Colonic mucosa (tissue), 4 donors: ENCODE measurements around the gene TOE1. TPM values are rescaled to one million over a fixed set of nuclear protein-coding genes. Genes with fewer than 3 reads are reported as not detected.

Experiments
- DNase-seq: peaks from one replicate; pipeline ENCODE4 v3.0.0-alpha.2; 2020
- H3K27ac ChIP-seq: fragments of 200-600 bp; one replicate; pipeline ENCODE4 v1.8.0; 2021
- H3K27me3 ChIP-seq: fragments of 200-600 bp; one replicate; pipeline ENCODE4 v1.8.0; 2021
- H3K36me3 ChIP-seq: fragments of 200-600 bp; one replicate; pipeline ENCODE4 v1.8.0; 2021
- H3K4me1 ChIP-seq: fragments of 200-600 bp; one replicate; pipeline ENCODE4 v1.8.0; 2021; ENCODE audit warnings: mild to moderate bottlenecking
- H3K4me3 ChIP-seq: fragments of 200-600 bp; one replicate; pipeline ENCODE4 v1.8.0; 2021
- H3K9ac ChIP-seq, 2 donors: one replicate each; pipeline ENCODE4 v1.7.0; 2013; ENCODE audit warnings: control low read depth in 2 of 2, low read depth in 2 of 2, low read length in 2 of 2
- H3K9me3 ChIP-seq: fragments of 200-600 bp; one replicate; pipeline ENCODE4 v1.8.0; 2021
- CTCF ChIP-seq: fragments of 200-600 bp; IDR thresholded peaks from one replicate; pipeline ENCODE4 v1.8.0; 2022; ENCODE audit warnings: antibody characterized with exemption, mild to moderate bottlenecking
- intact Hi-C: fragments of 100-400 bp; cut with DNase I; formaldehyde crosslinking; loops from one replicate; pipeline ENCODE4 v1.14.1; 2022
- total RNA-seq, 2 donors: library from RNA; stranded (reverse); fragmentation: NEBNext Ultra II Directional in 1 of 2; extraction: Animal tissue kit (Norgen Biotek cat#: 25700) in 1 of 2; gene quantifications; one replicate each; pipeline ENCODE4 v1.2.1, GENCODE V29; 2021
- donor health status: healthy.
- donor health status: DM: no; HTN: no; CAD: no.
- donor health status: DM: no; HTN: no; CAD: no.

TOE1 gene
- total RNA-seq, 2 donors from 2014 or later: 10.1 to 20.5 TPM

GRCh38 chr1:45348609-45348965 lies 8.6 kb downstream of the TOE1 start:
- DNase-seq: no peak
- intact Hi-C loops: loop anchor here (10.0 kb wide), 1 partner anchor 216 kb away; no protein-coding TSS in a partner anchor
- no peaks in the 10 kb centered on the region for H3K9me3 ChIP-seq
- no peak overlapping the region for H3K27ac ChIP-seq
- no peaks in the 10 kb centered on the region for H3K36me3 ChIP-seq
- no peaks in the 10 kb centered on the region for H3K4me1 ChIP-seq
- H3K4me3 ChIP-seq: no peak overlapping the region
- H3K27me3 ChIP-seq: no peaks in the 10 kb centered on the region
- TF ChIP-seq CTCF: no peak
- no peak overlapping the region for H3K9ac ChIP-seq

DNA sequence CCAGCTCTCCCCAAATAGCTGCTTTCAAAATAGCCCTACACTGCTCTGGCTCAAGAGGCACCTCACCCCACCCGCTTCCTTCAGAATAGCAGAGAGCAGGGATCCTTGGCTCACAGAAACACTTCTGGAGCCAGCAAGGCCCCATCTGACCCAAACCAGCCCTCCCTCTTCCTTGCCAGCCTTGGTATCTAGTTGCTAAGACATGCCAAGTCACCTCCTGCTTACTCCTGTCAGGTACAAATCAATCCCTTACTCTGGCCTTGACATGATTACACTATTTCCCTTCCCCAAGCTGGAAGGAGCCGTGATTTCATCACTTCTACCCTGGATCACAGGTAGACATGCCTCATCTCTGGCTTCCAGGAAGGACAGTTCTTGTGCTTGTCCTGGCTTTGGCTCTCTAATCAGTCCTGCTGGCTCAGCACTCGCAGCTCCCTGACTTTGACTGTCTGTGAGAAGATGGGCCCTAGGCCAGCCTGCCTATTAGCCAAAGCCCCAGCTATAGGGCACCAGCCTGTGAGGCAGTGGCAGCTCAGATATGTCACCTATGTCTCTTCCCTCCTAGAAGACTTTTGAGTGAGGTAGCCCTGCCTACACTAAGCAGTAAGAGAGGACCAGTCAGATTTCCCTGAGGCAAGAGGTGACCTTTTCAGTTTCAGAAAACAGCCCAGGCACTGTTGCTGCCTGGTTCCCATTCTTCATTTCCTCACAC lies 9.2 kb downstream of the TOE1 start:
- H3K27ac ChIP-seq: no peak overlapping the region
- no peak for DNase-seq

GRCh38 chr1:45351508-45351907 lies 11.5 kb downstream of the TOE1 start:
- intact Hi-C loops: no loop called here
- Histone ChIP-seq H3K9me3 (no peaks in the 10 kb centered on the region), H3K4me1 (no peaks in the 10 kb centered on the region), H3K27me3 (no peaks in the 10 kb centered on the region), H3K9ac (no peak overlapping the region), H3K27ac (no peak overlapping the region), H3K4me3 (no peak overlapping the region), H3K36me3 (no peaks in the 10 kb centered on the region)
- TF ChIP-seq CTCF: no peak
- no peak for DNase-seq

More for the DNA sequence above, 9.2 kb downstream of the TOE1 start:
- intact Hi-C loops: loop anchor here (10.0 kb wide), 1 partner anchor 216 kb away; no protein-coding TSS in a partner anchor
- no peak for TF ChIP-seq CTCF
- Histone ChIP-seq H3K4me3 (no peak overlapping the region), H3K4me1 (no peaks in the 10 kb centered on the region), H3K9me3 (no peaks in the 10 kb centered on the region), H3K9ac (no peak overlapping the region), H3K27me3 (no peaks in the 10 kb centered on the region), H3K36me3 (no peaks in the 10 kb centered on the region)

GRCh38 chr1:45353685-45354084 lies 13.7 kb downstream of the TOE1 start:
- Histone ChIP-seq H3K4me3 (no peak overlapping the region), H3K27me3 (no peaks in the 10 kb centered on the region), H3K9ac (no peak overlapping the region), H3K27ac (no peak overlapping the region), H3K4me1 (no peaks in the 10 kb centered on the region), H3K36me3 (no peaks in the 10 kb centered on the region), H3K9me3 (no peaks in the 10 kb centered on the region)
- intact Hi-C loops: no loop called here
- TF ChIP-seq CTCF: no peak
- DNase-seq: no peak

- intact Hi-C loops: no loop called here
These were observed 14.9 kb downstream of the TOE1 start for GRCh38 chr1:45354838-45355237.

More at GRCh38 chr1:45354838-45355237, 14.9 kb downstream of the TOE1 start:
- no peaks in the 10 kb centered on the region for H3K27me3 ChIP-seq
- no peaks in the 10 kb centered on the region for H3K9me3 ChIP-seq
- DNase-seq: no peak
- no peaks in the 10 kb centered on the region for H3K4me1 ChIP-seq
- H3K4me3 ChIP-seq: no peak overlapping the region
- TF ChIP-seq CTCF: no peak
- no peak overlapping the region for H3K9ac ChIP-seq
- no peaks in the 10 kb centered on the region for H3K36me3 ChIP-seq
- H3K27ac ChIP-seq: no peak overlapping the region
